Right lobe of liver (tissue), 4 donors: ENCODE data around the gene DSC2.
"Not testable (repeated sequence)": the region's sequence is repeated elsewhere in the genome, so short reads cannot be mapped to it uniquely, and the experiment has no call there.

Experiments used
- POLR2A ChIP-seq: fragments of 450-650 bp; IDR thresholded peaks from one replicate; pipeline ENCODE4 v1.6.1; 2017; ENCODE audit warnings: antibody characterized with exemption, mild to moderate bottlenecking
- TF ChIP-seq, protein P1 (sequence below), 4 donors: fragments of 200-600 bp in 3 of 4; fragments of 450-650 bp in 1 of 4; IDR thresholded peaks; one replicate each; pipeline versions ENCODE4 v1.5.1 to v1.8.0; 2016 to 2022; ENCODE audit warnings: antibody characterized with exemption in 4 of 4, mild to moderate bottlenecking in 2 of 4
- donor health status: DM: no; HTN: no; CAD: no.
- donor health status: DM: no; HTN: no; CAD: no.
- donor health status: DM: no; HTN: yes; CAD: no.

DNA sequence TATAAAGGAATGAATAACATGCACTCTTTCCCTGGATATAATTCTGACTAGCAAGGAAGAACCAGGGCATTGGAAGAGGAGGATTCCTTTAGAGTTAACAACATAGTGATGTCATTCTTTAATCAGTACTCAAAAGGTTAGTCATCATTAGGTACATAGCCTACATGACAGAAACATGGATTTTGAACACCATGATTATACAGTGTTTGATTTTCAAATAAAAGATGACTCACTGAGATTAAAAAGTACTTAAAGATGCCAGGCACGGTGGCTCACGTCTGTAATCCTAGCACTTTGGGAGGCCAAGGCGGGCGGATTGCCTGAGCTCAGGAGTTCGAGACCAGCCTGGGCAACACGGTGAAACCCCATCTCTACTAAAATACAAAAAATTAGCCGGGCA is 90.8 kb downstream of the DSC2 start:
- TF ChIP-seq, protein P1, sequence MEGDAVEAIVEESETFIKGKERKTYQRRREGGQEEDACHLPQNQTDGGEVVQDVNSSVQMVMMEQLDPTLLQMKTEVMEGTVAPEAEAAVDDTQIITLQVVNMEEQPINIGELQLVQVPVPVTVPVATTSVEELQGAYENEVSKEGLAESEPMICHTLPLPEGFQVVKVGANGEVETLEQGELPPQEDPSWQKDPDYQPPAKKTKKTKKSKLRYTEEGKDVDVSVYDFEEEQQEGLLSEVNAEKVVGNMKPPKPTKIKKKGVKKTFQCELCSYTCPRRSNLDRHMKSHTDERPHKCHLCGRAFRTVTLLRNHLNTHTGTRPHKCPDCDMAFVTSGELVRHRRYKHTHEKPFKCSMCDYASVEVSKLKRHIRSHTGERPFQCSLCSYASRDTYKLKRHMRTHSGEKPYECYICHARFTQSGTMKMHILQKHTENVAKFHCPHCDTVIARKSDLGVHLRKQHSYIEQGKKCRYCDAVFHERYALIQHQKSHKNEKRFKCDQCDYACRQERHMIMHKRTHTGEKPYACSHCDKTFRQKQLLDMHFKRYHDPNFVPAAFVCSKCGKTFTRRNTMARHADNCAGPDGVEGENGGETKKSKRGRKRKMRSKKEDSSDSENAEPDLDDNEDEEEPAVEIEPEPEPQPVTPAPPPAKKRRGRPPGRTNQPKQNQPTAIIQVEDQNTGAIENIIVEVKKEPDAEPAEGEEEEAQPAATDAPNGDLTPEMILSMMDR (IDR thresholded peaks at IDR 0.05): not testable (repeated sequence)
- TF ChIP-seq POLR2A: not testable (repeated sequence)
